Motor neuron (in vitro differentiated cells): ENCODE results near the gene ORC4. TPM values are rescaled to one million over a fixed set of nuclear protein-coding genes. Genes with fewer than 3 reads are reported as not detected.

Experiments
- ATAC-seq, 8 experiments: fragments of 200-7000 bp; cut with Tn5 transposase; replicated peaks in 6 of 8; 2 replicates each; pipeline ENCODE4 v1.8.0; 2021; ENCODE audit warnings: mild to moderate bottlenecking in 8 of 8, moderate library complexity in 8 of 8
- H3K27ac ChIP-seq, 2 donors: fragments of 250-450 bp; sonication (Bioruptor Pico); 2 replicates each; pipeline ENCODE4 v1.9.0; 2021; ENCODE audit warnings: antibody characterized with exemption in 2 of 2, mild to moderate bottlenecking in 2 of 2, moderate library complexity in 1 of 2
- H3K4me1 ChIP-seq, 2 donors: fragments of 250-450 bp; sonication (Bioruptor Pico); replicated peaks in 1 of 2; 2 replicates each; pipeline ENCODE4 v1.6.1; 2021; ENCODE audit warnings: antibody characterized with exemption in 2 of 2, mild to moderate bottlenecking in 2 of 2, moderate library complexity in 1 of 2
- H3K4me3 ChIP-seq, 5 donors: fragments of 250-450 bp; sonication (Bioruptor Pico); 2 replicates each; pipeline ENCODE4 v1.9.0; 2021; ENCODE audit warnings: antibody characterized with exemption in 5 of 5, mild to moderate bottlenecking in 5 of 5, moderate library complexity in 4 of 5
- WGBS, 10 experiments: fragments of 450-650 bp; shearing (Covaris generic); methylation state at CpG; one replicate each; pipeline ENCODE4 v1.0.0; 2022; 5-methylcytosine and 5-hydroxymethylcytosine counted together
- in situ Hi-C, 9 experiments: fragments of 400-800 bp; cut with MboI; loops; one replicate each; pipeline ENCODE4 v1.15.0; 2021; ENCODE audit warnings: low sequenced_read_pairs in 9 of 9, low pct_unique_long_range_greater_than_20kb in 2 of 9; ENCODE audit not compliant: unreplicated experiment in 9 of 9
- total RNA-seq, 8 experiments: library from RNA; unstranded; fragments of 300-600 nt; gene quantifications; 2 replicates each; pipeline versions ENCODE4 v1.2.3 to v1.2.4, GENCODE V29; 2022

ORC4 gene
- total RNA-seq: 10 to 100 TPM; 24.6 to 57.7 (median 45.9) TPM

GRCh38 chr2:148020111-148021058 is at the start of gene ORC4:
ORC4 (minus strand) TSS chr2:148020737; CDS start chr2:147975958, 44,779 bp downstream.
- Histone ChIP-seq H3K4me1 (peaks cover 5 to 9% of the 10 kb centered on the region in 2 donors), H3K4me3 (peak within 1 kb of the TSS; percentile 60 to 97 (median 78)), H3K27ac (peak within 1 kb of the TSS; percentile 90 to 95)
- in situ Hi-C loops: no loop called here
- ATAC-seq: peak; percentile 84 to 90 (median 87)
- WGBS, 10 experiments: 0 to 5% (median 0%) methylated on average over 2 to 11 of the region's 52 CpGs; no CpG with 5 or more reads in 3 of the 10 experiments

- WGBS, 10 experiments: 100% methylated on average over 1 of the region's 1 CpG; no CpG with 5 or more reads in 7 of the 10 experiments
- no peak overlapping the region for H3K27ac ChIP-seq
Measured at GRCh38 chr2:148067801-148068200, 47.3 kb upstream of the ORC4 start.

DNA sequence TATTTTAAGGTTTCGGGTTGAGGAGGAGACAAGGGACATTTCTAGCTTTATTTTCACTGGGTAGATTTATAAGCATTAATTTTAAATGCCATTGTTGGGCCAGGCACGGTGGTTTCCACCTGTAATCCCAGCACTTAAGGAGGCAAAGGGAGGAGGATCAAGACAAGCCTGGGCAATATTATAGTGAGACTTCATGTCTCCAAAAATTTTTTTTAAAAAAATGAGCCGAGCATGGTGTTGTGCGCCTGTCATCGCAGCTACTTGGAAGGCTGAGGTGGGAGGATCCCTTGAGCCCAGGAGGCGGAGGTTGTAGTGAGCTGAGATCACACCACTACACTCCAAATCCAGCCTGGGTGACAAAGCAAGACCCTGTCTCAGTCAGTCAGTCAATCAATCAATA is 45.4 kb upstream of the ORC4 start:
- ATAC-seq: no peak

More at GRCh38 chr2:148067801-148068200, 47.3 kb upstream of the ORC4 start:
- ATAC-seq: no peak
- in situ Hi-C loops: no loop called here
- Histone ChIP-seq H3K4me3 (no peak overlapping the region), H3K4me1 (no peaks in the 10 kb centered on the region)

DNA sequence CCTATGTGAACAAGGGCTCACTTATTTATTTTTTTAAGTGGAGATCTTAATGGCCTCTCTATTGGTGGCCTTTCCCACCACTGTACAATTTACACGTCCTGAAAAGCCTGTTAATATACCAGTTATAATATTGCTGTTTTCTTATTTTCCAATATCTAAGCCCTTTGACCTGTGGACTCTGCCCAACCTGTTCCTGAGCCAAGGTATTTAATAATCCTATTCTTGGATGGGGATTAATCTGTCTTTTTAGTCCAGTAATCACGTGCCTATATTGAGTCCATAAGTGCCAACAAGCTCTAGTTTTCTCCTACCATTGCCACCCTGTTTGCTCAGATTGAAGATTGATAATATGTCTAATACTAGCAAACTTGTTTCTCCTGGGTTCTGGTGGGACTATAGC is 43.1 kb upstream of the ORC4 start:
- ATAC-seq: no peak
- WGBS, 10 experiments: 80 to 100% (median 96%) methylated on average over 1 to 2 of the region's 2 CpGs; no CpG with 5 or more reads in 2 of the 10 experiments
- no peak overlapping the region for H3K27ac ChIP-seq
- in situ Hi-C loops: no loop called here
- no peaks in the 10 kb centered on the region for H3K4me1 ChIP-seq
- H3K4me3 ChIP-seq: no peak overlapping the region

More for the DNA sequence above, 45.4 kb upstream of the ORC4 start:
- in situ Hi-C loops: no loop called here
- Histone ChIP-seq H3K27ac (no peak overlapping the region), H3K4me1 (no peaks in the 10 kb centered on the region), H3K4me3 (no peak overlapping the region)
- 76 to 100% (median 89%) methylated on average over 1 to 6 of the region's 6 CpGs for WGBS, 10 experiments

GRCh38 chr2:148058641-148059040 is 38.1 kb upstream of the ORC4 start:
- H3K27ac ChIP-seq: no peak overlapping the region
- WGBS, 10 experiments: 33 to 100% (median 79%) methylated on average over 1 of the region's 1 CpG; no CpG with 5 or more reads in 2 of the 10 experiments
- H3K4me3 ChIP-seq: no peak overlapping the region
- ATAC-seq: no peak
- no peaks in the 10 kb centered on the region for H3K4me1 ChIP-seq
- in situ Hi-C loops: no loop called here

DNA sequence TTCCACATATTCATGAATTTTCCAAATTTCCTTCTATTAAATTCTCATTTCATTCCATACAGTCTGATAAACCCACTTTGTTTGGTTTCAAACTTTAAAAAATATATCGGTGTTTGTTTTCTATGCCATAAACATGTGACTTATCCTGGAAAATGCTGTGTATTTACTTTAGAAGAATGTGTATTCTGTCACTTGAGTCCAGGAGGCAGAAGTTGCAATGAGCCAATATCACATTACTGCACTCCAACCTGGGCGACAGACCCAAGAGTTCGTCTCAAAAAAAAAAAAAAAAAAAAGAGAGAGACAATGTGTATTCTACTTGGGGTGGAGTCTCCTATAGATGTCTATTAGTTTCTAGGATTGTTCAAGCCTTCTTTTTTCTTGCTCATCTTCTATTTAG is 32.1 kb upstream of the ORC4 start:
- H3K4me3 ChIP-seq: no peak overlapping the region
- 82 to 100% (median 96%) methylated on average over 1 to 3 of the region's 3 CpGs for WGBS, 10 experiments
- in situ Hi-C loops: no loop called here
- no peak for ATAC-seq
- no peak overlapping the region for H3K27ac ChIP-seq
- no peaks in the 10 kb centered on the region for H3K4me1 ChIP-seq

DNA sequence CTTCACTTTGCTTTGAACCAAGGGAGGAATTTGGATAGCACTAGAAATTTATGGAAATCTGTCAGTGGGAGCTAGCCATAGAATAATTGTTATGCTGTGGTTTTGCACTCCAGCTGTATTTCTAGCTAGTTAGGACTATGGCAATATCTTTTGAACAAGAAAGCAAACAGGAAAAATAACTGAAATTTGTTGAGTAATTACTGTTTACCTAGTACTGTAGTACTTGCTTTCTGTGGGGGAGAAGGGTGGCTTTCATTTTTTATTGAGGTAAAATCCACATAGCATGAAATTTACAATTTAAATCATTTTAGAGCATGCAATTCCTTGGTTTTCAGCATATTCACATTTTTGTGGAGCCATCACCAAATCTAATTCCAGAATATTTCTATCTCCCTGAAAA is 28.7 kb upstream of the ORC4 start:
- ATAC-seq: peak in 3 of 8 experiments; percentile 32 to 68 (median 40)

DNA sequence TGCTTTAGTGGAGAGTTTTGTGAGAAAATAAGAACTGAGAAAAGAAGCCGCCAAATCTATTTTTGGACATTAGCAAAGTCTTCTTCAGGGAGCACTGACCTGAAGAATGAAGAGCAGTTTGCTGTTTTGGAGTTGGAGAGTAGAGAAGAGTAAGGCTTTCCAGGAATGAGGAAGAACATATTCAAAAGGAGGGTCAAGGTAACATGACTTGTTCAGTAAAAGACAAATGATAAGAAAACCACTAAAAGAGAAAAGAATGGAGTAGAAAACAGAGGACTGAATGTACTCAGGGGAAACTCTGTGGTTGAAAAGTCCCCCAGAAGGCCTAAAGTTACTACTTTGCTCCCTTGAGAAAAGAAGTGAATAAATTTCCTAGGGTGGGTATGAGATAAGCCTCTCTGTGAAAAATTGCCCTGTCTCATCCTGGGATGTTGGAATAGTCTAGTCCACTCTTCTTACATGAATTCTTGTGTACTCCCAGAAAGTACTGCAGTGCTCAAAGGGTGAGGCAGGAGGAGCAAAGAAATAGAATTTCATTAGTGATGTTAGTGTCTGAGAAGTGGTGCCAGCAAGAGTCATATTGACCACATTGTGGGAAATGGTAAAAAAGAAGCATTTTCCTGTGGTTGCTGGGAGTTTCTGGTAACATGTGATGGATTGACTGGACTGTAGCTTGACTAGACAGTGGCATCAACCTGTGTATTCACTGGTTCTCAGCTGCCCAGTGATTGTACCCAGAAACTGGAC is 28.1 kb upstream of the ORC4 start:
- no peaks in the 10 kb centered on the region for H3K4me1 ChIP-seq
- 89 to 100% (median 100%) methylated on average over 1 of the region's 1 CpG; no CpG with 5 or more reads in 1 of the 10 experiments for WGBS, 10 experiments
- in situ Hi-C loops: no loop called here
- peak in 4 of 8 experiments; percentile 23 to 94 (median 80) for ATAC-seq
- H3K27ac ChIP-seq: no peak overlapping the region
- no peak overlapping the region for H3K4me3 ChIP-seq

More for the DNA sequence above, 28.7 kb upstream of the ORC4 start:
- H3K27ac ChIP-seq: no peak overlapping the region
- no peaks in the 10 kb centered on the region for H3K4me1 ChIP-seq
- in situ Hi-C loops: no loop called here
- no peak overlapping the region for H3K4me3 ChIP-seq

- in situ Hi-C loops: no loop called here
- H3K27ac ChIP-seq: no peak overlapping the region
Measured at GRCh38 chr2:148046802-148047201, 26.3 kb upstream of the ORC4 start.

DNA sequence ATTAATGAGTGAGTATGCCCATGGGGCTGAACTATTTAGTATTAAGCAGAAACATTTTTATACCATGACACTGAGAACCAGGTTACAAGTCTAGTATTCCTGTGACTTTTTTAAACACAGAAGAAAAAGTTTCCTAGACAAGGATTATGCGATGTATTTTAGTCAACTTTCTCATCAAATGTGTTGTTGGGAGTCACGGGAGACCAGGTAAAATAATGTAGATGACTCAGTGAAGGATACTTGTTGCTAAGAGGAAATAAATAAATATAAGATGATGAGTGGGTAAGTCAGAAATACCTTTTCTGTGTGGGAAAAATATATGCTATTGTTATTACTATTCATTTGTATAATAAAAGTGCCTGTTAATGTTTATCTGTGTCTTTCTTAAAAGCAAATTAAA is 23.8 kb upstream of the ORC4 start:
- WGBS, 10 experiments: 86 to 100% (median 97%) methylated on average over 1 to 2 of the region's 2 CpGs; no CpG with 5 or more reads in 1 of the 10 experiments
- Histone ChIP-seq H3K4me1 (no peaks in the 10 kb centered on the region), H3K27ac (no peak overlapping the region), H3K4me3 (no peak overlapping the region)
- ATAC-seq: no peak
- in situ Hi-C loops: no loop called here

More at GRCh38 chr2:148046802-148047201, 26.3 kb upstream of the ORC4 start:
- Histone ChIP-seq H3K4me1 (no peaks in the 10 kb centered on the region), H3K4me3 (no peak overlapping the region)
- WGBS, 10 experiments: 88 to 100% (median 100%) methylated on average over 1 of the region's 1 CpG; no CpG with 5 or more reads in 1 of the 10 experiments
- no peak for ATAC-seq

DNA sequence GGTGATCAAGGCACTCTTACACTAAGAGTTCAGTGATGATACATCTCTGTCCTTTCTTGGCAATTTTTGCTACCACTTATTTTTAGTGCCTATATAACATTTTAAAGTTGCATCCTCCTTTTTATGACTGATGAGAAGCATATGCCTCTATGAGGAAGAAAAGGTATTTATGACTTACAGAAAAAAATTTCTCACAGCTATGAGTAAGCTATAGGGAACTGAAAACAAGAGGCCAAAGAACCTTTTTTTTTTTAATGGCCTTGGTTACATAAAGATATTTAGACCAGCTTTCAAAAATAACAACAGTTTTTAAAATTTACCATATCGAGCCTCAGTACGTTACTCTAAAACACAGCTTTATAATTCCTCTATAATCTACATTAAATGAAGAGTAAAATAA is 21.7 kb upstream of the ORC4 start:
- in situ Hi-C loops: no loop called here
- 87 to 100% (median 100%) methylated on average over 2 of the region's 2 CpGs for whole genome bisulfite sequencing, 10 experiments
- Histone ChIP-seq H3K4me3 (no peak overlapping the region), H3K27ac (no peak overlapping the region), H3K4me1 (no peaks in the 10 kb centered on the region)
- no peak for ATAC-seq

DNA sequence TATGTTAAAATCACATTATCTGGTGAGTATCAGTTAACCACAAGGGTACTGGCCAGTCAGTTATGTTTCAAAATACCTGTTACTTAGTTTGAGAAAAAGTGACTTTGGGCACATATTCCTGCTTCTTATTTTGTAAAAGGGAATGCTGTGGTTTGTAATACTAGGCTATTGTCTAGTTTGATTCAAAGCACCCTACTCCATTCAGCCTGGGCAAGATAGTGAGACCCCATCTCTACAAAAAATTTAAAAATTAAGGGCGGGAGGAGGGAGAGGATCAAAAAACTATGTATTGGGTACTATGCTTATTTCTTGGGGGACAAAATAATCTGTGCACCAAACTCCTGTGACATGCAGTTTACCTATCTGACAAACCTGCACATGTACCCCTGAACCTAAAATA is 19.2 kb upstream of the ORC4 start:
- H3K4me3 ChIP-seq: no peak overlapping the region
- H3K4me1 ChIP-seq: no peaks in the 10 kb centered on the region
- ATAC-seq: no peak
- in situ Hi-C loops: no loop called here
- WGBS, 10 experiments: 71 to 100% (median 100%) methylated on average over 1 of the region's 1 CpG; no CpG with 5 or more reads in 4 of the 10 experiments
- no peak overlapping the region for H3K27ac ChIP-seq

DNA sequence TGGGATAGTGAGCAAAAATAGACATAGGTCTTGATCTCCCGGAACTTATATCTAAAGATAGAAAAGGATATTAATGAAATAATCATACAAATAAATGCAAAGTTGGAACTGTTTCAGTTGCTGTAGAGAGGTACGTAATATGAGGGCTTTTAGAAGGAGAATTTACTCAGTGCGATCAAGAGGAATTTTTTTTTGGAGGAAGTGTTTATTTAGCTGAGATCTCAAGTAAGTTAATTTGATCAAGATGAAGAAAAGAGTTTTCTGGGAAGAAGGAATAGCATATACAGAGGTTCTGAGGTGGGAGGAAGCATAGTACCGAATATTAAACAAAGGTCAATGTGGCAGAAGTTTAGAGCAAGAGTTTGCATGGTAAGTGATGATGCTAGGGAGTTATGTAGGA is 11.7 kb upstream of the ORC4 start:
- ATAC-seq: no peak
- WGBS, 10 experiments: 39 to 100% (median 93%) methylated on average over 2 to 4 of the region's 4 CpGs
- H3K4me3 ChIP-seq: no peak overlapping the region

More for the DNA sequence above, 11.7 kb upstream of the ORC4 start:
- in situ Hi-C loops: no loop called here
- H3K4me1 ChIP-seq: no peaks in the 10 kb centered on the region
- H3K27ac ChIP-seq: no peak overlapping the region
